Ramos (cell line): ENCODE data around the gene SEMA3E.
"Not testable (repeated sequence)": the region's sequence is repeated elsewhere in the genome, so short reads cannot be mapped to it uniquely, and the experiment has no call there.

Source experiments
- in situ Hi-C: fragments of 300-500 bp; cut with MboI; formaldehyde crosslinking; loops from one replicate; pipeline ENCODE4 v1.14.3; 2022; ENCODE audit warnings: low sequenced_read_pairs; ENCODE audit not compliant: unreplicated experiment

SEMA3E gene

DNA sequence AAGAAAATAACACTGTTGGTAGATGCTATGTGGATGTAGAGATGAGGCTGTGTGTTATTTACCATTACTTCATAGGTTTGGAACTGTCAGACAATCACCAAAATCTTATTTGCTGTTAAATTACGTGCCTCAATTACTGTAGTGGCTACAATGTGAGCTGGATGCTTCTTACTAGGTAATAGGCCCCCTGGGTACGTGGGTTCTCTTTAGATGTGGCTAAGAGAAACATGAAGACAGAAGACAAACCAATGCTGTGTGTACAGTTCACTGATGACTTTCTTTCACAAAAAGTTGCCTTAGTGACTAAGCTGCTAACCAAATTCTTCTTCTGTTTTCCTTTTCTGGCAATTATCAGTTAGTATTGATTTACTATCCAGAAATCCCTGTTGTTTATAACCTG, 144.6 kb downstream of the SEMA3E start:
- in situ Hi-C loops: no loop called here

DNA sequence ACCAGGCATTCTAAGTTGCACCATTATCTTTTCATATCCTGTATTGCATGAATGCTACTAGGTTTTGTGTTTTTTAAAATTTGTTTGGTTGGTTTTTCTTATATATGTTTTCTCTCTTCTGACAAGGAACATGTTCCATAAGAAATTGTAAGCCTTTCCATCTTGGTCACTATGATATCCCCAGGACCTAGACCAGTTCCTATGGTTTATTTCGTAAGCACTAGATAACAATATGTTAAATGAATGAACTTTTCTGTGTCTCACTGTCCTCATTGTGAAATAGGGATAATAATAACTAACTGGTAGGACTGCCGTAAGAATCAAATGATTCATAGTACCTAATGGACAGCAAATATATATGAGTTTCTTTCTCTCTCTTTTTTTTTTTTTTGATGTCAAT, 146.3 kb downstream of the SEMA3E start:
- in situ Hi-C loops: no loop called here

DNA sequence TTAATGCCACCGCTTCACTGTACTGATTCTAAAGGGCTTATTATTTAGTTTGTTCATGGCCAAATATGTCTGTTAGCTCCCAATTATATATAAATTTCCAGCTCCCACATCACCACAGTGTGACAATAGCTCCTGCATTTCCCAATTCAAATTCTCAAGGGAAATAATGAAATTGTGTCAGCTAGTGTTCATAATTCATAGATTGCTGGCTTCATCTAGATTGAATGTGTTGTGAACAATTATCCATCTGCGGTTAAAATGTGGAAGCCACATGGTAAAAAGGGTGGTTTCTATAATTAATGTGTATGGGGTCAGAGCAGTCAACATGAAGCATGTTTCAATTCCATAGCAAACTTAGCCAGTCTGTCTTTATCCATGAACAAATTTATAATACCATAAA, 154.3 kb downstream of the SEMA3E start:
- in situ Hi-C loops: no loop called here

DNA sequence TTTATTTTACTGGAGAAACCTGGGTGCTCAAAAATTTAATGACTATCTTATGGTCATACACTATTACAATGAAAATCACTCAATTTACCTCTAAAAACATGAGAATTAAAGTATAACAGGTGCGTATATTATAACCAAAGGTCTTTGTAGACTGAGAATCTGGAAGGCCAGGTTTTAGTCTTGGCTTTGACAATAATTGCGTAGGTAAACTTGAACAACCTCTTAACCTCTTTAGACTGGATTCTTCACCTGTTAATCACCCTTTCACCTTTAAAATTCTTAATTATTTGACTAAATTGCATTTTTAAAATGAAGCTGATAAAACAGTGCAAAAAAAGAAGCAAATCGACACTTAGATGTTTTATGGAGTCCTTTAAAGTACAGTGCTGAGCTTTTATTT, 156.1 kb downstream of the SEMA3E start:
- in situ Hi-C loops: no loop called here

DNA sequence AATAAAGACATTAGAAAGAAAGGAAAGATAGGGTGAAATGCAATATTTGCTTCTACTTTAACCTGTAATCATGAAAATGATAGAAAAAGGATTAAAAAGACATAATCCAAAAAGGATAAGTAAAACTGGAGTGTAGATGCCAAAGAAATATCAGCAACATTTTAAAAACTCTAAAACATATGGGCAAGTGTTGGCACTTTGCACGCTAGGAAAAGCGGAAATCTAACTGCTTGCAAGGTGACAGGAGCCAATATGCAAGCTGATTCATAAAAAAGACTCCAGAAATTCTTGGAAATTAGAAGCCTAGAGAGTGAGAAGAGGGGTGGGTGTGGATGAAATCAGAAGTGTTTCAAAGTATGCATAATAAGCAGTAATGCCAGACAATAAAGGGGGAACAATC, 161.1 kb downstream of the SEMA3E start:
- in situ Hi-C loops: no loop called here

DNA sequence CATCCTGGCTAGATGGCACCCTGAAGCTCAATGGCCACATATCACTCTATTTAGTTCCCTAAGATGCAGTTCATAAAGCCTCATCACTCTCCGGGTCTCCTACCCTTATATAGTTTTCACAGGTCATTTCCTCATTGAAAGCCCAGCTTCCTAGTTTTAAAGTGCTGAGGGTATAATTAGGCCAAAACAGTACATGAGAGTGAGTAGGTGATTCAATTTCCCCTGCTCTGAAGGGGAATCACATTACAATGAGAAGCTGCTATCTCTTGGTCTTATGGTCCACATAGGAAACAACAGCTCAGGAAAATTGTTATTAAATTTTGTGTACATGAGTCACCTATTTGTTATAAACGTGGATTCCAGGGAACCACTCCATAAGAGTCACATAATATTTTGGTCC, 162.0 kb downstream of the SEMA3E start:
- in situ Hi-C loops: no loop called here

DNA sequence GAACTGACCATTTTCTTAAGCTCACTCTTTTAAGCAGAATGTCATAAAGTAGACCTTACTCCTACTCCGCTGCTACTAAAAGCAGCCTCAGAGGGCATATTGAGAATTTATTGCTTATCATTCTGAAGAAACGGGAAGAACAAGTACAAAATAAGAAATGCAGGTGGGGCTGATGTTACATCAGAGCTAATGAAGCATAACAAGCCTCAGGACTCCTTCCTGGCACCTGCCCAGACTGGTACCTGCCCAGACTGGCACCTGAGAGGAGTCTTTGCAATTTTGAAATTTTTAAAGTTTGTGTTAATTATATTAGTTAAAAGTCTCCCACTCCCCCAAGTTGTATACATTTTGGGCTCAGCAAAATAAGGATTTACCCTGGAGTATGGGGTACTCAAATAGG, 162.4 kb downstream of the SEMA3E start:
- in situ Hi-C loops: no loop called here

DNA sequence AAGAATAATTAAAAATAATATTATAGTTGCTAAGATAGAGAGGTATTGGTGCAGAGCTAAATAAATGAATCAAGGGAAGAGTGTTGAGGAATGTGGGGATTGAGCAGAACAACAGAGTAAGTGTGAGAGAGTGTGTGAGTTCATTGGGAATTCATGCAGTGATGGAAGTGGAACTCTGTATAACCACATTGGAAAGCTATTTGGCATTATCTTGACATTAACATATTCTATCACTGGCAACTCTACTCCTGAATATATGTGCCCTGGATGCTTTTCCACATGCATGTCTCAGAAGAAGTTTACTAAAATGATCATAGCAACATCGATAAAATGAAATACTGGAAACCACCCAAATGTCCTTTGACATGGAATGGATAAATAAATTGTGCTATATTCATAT, 164.1 kb downstream of the SEMA3E start:
- in situ Hi-C loops: no loop called here

DNA sequence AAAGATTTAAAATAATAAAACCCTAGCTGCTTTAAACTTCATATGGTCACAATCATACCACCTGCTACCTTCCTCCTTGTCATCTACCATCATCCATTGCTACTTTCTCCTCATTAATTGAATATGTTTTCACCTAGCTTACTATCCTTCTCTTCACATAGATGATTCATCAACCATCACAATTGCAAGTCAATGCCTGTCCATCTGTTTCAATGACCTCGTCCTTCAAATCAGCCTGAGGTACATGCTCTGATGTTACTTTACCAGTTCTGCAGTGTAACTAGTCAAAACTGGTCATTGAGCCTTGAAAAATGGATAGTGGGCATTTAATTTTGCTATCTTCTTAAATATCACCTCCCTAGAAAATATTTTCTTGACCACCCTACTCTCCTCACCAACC, 164.7 kb downstream of the SEMA3E start:
- in situ Hi-C loops: no loop called here

DNA sequence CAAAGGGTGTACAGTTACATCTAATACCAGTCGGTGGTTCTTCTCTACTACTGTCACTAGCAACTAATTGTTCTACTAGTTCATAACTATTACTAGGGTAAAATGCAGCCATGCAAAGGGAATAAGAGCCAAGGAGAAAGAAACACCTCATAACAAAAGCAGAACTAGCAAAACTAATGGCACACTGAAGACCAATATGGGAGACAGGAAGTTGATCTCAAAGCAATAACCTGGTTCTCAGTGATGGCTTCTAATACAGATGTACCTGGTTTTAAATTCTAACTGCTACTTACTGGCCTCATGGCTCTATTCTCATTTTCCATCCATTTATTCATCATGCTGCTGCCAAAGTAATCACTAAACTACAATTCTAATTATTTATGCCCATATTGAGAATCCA, 170.3 kb downstream of the SEMA3E start:
- in situ Hi-C loops: no loop called here

DNA sequence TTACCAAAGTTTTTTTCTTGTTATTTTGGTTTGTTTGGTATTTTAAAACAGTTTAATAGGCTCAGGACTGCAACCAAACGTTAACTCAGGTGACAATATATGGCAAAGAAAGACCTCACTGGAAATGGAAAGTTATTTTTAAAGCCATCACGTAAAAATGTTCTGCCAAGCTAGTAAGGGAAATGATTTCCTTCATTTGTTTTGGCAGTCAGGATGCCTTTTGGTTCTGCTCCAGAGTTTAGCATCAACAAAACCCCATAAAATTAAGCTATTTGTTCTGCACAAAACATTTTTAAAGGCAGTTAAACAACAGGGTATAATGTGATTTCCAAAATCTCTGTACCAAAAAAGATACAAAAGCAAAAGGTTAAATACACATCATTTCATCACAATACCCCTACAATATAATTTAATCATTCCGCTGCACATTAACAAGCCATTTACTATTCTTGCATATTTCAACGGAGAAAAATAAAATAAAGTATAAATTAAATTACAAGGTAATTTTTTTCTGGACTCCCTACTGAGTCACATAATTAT, 172.4 kb downstream of the SEMA3E start:
- in situ Hi-C loops: no loop called here

DNA sequence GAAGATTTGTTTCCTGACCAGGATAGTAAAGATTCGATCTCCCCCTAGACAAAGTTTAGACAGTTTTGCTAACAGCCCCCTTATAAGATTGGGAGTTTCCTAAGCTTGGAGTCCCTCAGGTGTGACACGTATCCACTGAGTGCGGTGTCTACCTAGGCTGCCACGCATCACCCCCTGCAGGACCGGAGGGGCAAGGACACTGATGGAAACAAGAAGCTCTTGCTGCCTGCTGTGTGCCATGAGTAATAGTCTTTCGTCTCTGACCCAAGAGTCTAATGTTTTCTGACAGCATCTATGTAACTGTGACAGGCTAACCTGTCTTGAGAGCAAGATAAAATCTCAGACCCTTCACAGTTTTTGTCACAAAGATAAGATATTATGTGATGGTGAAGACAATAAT, 173.5 kb downstream of the SEMA3E start:
- in situ Hi-C loops: no loop called here

DNA sequence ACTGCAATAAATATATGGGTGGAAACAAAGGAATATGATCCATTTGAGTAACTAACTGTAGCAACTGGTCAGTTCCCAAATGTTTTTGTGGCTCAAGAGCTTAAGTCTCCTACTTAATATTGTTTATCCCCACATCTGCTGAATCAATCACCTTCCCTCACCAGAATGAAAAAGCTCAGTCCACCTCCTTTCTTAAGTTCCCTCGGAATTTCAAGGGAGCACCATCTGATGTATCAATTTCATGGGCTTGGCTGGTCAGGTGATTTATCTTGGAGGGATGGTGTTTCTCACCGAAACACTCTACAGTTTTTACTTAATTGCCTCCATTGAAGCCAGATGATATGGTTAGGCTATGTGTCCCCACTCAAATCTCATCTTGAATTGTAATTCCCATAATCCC, 176.6 kb downstream of the SEMA3E start:
- in situ Hi-C loops: no loop called here

DNA sequence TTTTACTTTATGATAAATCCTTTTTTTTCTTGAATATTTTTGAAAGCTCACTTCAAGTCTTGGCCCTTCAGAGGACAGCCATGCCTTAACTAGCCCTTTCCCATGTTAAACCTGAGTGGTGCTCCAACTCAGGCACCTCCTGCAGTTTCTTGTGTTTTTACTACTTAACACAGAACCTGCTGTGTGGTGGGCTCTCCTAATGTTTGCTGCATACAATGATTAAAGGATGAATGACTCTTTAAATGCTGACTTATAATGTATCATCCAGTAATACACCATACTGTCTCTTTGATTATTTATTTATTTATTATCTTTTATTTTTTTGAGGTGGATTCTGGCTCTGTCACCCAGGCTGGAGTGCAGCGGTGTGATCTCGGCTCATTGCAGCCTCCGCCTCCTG, 179.4 kb downstream of the SEMA3E start:
- in situ Hi-C loops: no loop called here

DNA sequence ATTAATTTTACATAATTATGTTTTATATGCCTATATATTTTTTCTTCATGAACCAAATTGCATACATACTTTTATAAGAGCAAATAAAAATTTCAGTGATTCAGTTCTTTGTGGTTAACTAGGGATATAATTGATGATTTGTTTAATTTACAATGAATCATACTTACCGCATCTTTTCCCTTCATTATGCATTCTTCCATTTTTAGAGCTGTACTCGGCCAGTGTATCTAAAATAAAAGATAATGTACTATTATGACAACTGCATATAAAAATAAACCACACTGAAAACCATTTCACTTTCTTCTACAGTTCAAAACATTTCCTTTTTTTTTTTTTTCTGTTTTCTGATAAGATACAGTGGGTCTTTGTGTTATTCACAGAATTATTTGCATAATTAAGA, 179.9 kb downstream of the SEMA3E start:
- in situ Hi-C loops: no loop called here

DNA sequence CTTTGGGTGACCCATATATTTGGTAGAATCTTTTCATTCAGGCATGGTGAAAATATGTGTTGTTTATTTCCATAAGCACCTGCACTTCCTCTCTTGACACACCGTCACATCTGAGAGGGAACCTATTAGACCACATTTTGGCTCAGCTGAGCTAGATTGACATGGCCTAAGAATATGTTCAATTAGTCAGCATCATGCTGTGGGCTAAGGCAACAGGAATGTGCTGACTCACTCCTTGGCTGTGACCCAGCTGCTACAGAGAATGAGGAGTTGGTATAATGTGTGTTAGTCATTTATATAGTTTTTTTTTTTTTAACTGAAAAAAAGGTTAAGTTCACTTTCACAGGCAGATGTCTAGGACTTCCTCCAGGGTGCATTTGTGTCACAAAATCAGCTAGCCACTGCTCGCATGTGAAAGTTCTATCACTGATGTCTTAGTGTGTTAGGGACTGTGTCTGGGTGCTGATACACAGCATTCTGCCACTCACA, 180.6 kb downstream of the SEMA3E start:
- in situ Hi-C loops: no loop called here

DNA sequence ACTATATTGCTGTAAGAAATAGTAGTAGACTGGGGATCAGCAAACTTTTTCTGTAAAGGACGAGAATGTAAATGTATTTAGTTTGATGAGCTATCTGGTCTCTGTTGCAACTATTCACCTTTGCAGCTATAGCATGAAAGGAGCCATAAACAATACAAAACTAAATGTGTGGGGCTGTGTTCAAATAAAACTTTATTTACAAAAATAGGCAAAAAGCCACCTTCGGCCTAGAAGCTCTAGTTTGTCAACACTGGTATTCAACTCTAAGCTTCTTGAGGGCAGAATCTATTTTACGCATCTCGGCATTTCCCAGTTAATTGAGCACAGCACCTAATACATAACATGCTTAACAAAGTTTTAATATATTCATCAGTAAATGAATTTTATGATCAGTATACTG, 181.4 kb downstream of the SEMA3E start:
- in situ Hi-C loops: no loop called here

DNA sequence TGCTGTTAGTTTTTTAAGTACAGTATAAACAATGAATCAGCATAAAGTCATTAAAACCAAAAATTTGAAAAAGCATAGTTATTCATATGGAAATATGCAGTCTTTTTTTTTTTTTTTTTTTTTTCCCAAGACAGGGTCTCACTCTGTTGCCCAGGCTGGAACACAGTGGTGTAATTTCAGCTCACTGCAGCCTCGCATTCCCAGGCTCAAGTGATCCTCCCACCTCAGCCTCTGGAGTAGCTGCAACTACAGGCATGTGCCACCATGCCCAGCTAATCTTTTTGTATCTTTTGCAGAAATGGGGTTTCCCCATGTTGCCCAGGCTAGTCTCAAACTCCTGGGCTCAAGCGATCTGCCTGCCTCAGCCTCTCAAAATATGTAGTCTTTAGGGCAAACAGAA, 182.0 kb downstream of the SEMA3E start:
- in situ Hi-C loops: no loop called here

DNA sequence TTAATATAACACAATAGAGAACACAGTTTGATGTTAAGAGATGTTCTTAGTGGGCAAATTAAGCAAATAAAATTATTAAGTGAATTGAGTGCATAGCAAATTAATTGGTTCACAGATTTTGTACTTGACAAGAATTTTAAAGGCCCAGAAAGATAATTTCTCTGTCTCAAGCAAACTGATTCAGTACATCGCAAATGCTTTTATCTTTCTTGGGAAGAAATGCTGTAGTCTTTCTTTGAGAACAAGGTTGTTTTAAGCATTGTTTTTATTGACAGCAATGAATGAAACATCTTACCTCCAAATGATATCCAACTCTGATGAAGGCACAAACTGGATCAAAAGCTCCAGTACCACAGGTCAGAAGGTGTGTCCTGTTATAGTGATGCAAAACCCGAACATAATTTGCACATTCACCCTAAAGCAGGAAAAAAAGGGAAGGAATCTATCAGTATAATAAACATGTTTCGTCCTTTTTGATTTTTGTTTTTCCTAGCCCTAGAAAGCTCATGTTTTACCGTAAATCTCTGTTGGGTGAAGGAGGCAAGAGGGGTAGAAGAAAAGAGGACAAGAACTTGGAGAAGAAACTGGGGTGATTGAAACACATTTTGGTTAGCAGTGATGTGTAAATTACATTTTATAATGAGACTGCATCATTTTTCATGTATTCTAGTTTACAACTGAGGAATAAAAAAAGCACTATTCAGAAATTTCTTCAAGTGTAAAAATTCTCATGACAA, 182.6 kb downstream of the SEMA3E start:
- in situ Hi-C loops: no loop called here

DNA sequence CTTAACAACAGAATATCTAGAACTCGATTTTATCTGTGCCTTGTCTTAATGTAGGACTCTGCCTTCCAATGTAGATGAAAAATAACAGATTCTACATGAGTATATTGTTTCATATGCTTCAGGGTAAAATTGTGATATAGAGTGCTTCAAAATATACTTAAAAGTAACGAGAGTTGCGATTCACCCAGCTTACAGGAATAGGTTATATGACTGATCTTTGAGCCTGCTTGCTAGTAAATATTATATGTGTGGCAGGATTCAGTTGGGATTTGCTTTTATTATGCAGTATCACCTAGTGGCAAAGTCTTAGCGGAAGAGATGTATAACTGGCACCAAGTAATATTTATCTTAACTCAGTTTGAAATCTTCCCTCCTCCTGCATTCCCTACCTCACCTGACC, 183.3 kb downstream of the SEMA3E start:
- in situ Hi-C loops: no loop called here

DNA sequence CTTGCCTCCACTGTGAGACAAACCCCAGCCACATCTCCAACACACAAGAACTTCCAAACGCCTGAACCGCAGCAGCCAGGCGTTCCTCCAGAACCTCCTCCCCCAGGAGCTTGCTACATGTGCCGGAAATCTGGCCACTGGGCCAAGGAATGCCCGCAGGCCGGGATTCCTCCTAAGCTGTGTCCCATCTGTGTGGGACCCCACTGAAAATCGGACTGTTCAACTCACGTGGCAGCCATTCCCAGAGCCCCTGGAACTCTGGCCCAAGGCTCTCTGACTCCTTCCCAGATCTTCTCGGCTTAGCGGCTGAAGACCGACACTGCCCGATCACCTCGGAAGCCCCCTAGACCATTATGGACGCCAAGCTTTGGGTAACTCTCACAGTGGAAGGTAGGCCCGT, 187.1 kb downstream of the SEMA3E start:
- in situ Hi-C loops: not testable (repeated sequence)

DNA sequence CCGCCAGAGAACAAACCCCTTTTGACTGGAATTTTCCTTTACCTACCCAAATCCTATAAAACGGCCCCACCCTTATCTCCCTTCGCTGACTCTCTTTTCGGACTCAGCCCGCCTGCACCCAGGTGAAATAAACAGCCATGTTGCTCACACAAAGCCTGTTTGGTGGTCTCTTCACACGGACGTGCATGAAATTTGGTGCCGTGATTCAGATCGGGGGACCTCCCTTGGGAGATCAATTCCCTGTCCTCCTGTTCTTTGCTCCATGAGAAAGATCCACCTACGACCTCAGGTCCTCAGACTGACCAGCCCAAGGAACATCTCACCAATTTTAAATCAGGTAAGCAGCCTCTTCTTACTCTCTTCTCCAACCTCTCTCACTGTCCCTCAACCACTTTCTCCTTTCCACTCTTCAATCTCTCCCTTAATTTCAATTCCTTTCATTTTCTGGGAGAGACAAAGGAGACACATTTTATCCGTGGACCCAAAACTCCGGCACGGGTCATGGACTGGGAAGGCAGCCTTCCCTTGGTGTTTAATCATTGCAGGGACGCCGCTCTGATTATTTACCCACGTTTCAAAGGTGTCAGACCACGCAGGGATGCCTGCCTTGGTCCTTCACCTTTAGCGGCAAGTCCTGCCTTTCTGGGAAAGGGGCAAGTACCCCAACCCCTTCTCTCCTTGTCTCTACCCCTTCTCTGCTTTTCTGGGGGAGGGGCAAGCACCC, 188.8 kb downstream of the SEMA3E start:
- in situ Hi-C loops: not testable (repeated sequence)
